Measurements from ENCODE around the gene SND1. TPM values are rescaled to one million over a fixed set of nuclear protein-coding genes. Genes with fewer than 3 reads are reported as not detected.

The SND1 gene
- total RNA-seq, 4 donors from 2014 or later = 64.3 to 77.0 (median 70.4) TPM

- TF ChIP-seq EP300 (IDR thresholded peaks at IDR 0.05; ENCODE audit: low read depth) (no peak), CTCF (IDR thresholded peaks at IDR 0.05) (no peak), POLR2AphosphoS5 (IDR thresholded peaks at IDR 0.05) (no peak), POLR2A (IDR thresholded peaks at IDR 0.05) (no peak)
- H3K27ac ChIP-seq = peak overlapping the region in 3 of 4 donors; percentile 5 to 28 (median 28)
- DNase-seq = no peak
- no peaks in the 10 kb centered on the region for H3K27me3 ChIP-seq
- H3K36me3 ChIP-seq = peaks cover 0 to 8% (median 0%) of the 10 kb centered on the region in 4 donors
- H3K4me3 ChIP-seq = no peak overlapping the region
- in situ Hi-C loops (cut with MboI; ENCODE audit: low pct_ligation_motif_present in 1 of 4, low pct_unique_long_range_greater_than_20kb in 1 of 4, low sequenced_read_pairs in 3 of 4) = no loop called here
- H3K4me1 ChIP-seq = peaks cover 0 to 19% (median 4%) of the 10 kb centered on the region in 4 donors
- intact Hi-C loops (cut with DNase I; ENCODE audit: low total_unique reads) = no loop called here
- no peaks in the 10 kb centered on the region for H3K9me3 ChIP-seq
- WGBS, 2 donors (ENCODE audit: low coverage in 1 of 2) = 66 to 80% methylated on average over 2 to 4 of the region's 4 CpGs
These were observed 233.8 kb downstream of the SND1 start for GRCh38 chr7:127885843-127886242.

- TF ChIP-seq POLR2A (IDR thresholded peaks at IDR 0.05) (no peak), CTCF (IDR thresholded peaks at IDR 0.05) (no peak), POLR2AphosphoS5 (IDR thresholded peaks at IDR 0.05) (no peak), EP300 (IDR thresholded peaks at IDR 0.05; ENCODE audit: low read depth) (no peak)
- H3K4me1 ChIP-seq = peaks cover 0 to 19% (median 4%) of the 10 kb centered on the region in 4 donors
- no peaks in the 10 kb centered on the region for H3K9me3 ChIP-seq
- H3K27ac ChIP-seq = peak overlapping the region in 3 of 4 donors; percentile 5 to 28 (median 28)
- 63 to 69% methylated on average over 3 of the region's 3 CpGs for WGBS, 2 donors (ENCODE audit: low coverage in 1 of 2)
- no peak for DNase-seq
- intact Hi-C loops (cut with DNase I; ENCODE audit: low total_unique reads) = no loop called here
- in situ Hi-C loops (cut with MboI; ENCODE audit: low pct_ligation_motif_present in 1 of 4, low pct_unique_long_range_greater_than_20kb in 1 of 4, low sequenced_read_pairs in 3 of 4) = no loop called here
- H3K27me3 ChIP-seq = no peaks in the 10 kb centered on the region
- peaks cover 0 to 8% (median 0%) of the 10 kb centered on the region in 4 donors for H3K36me3 ChIP-seq
- H3K4me3 ChIP-seq = no peak overlapping the region
These were observed 234.3 kb downstream of the SND1 start for GRCh38 chr7:127886248-127886647.

GRCh38 chr7:127887096-127887495 lies 235.1 kb downstream of the SND1 start:
- WGBS, 2 donors (ENCODE audit: low coverage in 1 of 2) = 96 to 97% methylated on average over 6 of the region's 6 CpGs
- in situ Hi-C loops (cut with MboI; ENCODE audit: low pct_ligation_motif_present in 1 of 4, low pct_unique_long_range_greater_than_20kb in 1 of 4, low sequenced_read_pairs in 3 of 4) = no loop called here

GRCh38 chr7:127887631-127888030 lies 235.6 kb downstream of the SND1 start:
- H3K36me3 ChIP-seq = peaks cover 0 to 8% (median 0%) of the 10 kb centered on the region in 4 donors
- in situ Hi-C loops (cut with MboI; ENCODE audit: low pct_ligation_motif_present in 1 of 4, low pct_unique_long_range_greater_than_20kb in 1 of 4, low sequenced_read_pairs in 3 of 4) = no loop called here

More at GRCh38 chr7:127887096-127887495, 235.1 kb downstream of the SND1 start:
- intact Hi-C loops (cut with DNase I; ENCODE audit: low total_unique reads) = no loop called here
- Histone ChIP-seq H3K4me1 (peaks cover 0 to 19% (median 4%) of the 10 kb centered on the region in 4 donors), H3K27ac (no peak overlapping the region), H3K27me3 (no peaks in the 10 kb centered on the region), H3K9me3 (no peaks in the 10 kb centered on the region), H3K4me3 (no peak overlapping the region), H3K36me3 (peaks cover 0 to 8% (median 0%) of the 10 kb centered on the region in 4 donors)
- TF ChIP-seq EP300 (IDR thresholded peaks at IDR 0.05; ENCODE audit: low read depth) (no peak), POLR2AphosphoS5 (IDR thresholded peaks at IDR 0.05) (no peak), CTCF (IDR thresholded peaks at IDR 0.05) (no peak), POLR2A (IDR thresholded peaks at IDR 0.05) (no peak)
- DNase-seq = no peak

More at GRCh38 chr7:127887631-127888030, 235.6 kb downstream of the SND1 start:
- no peaks in the 10 kb centered on the region for H3K27me3 ChIP-seq
- DNase-seq = no peak
- WGBS, 2 donors (ENCODE audit: low coverage in 1 of 2) = 88 to 100% methylated on average over 1 to 3 of the region's 3 CpGs
- no peak overlapping the region for H3K27ac ChIP-seq
- H3K4me1 ChIP-seq = peaks cover 0 to 23% (median 6%) of the 10 kb centered on the region in 4 donors
- no peaks in the 10 kb centered on the region for H3K9me3 ChIP-seq
- TF ChIP-seq EP300 (IDR thresholded peaks at IDR 0.05; ENCODE audit: low read depth) = no peak
- TF ChIP-seq POLR2A (IDR thresholded peaks at IDR 0.05) = no peak
- no peak for TF ChIP-seq CTCF (IDR thresholded peaks at IDR 0.05)
- intact Hi-C loops (cut with DNase I; ENCODE audit: low total_unique reads) = no loop called here
- H3K4me3 ChIP-seq = no peak overlapping the region

All from transverse colon (tissue), 4 donors.